IPS DF 19.7 (cell line): Measurements from ENCODE around the gene GRHL1.

Experiments used
- DNase-seq: peaks from one replicate; pipeline ENCODE4 v3.0.0-alpha.2; 2013; ENCODE audit warnings: low read depth, low spot score

GRHL1 gene

GRCh38 chr2:9972621-9973479 lies 21.4 kb downstream of the GRHL1 start:
- DNase-seq = no peak

DNA sequence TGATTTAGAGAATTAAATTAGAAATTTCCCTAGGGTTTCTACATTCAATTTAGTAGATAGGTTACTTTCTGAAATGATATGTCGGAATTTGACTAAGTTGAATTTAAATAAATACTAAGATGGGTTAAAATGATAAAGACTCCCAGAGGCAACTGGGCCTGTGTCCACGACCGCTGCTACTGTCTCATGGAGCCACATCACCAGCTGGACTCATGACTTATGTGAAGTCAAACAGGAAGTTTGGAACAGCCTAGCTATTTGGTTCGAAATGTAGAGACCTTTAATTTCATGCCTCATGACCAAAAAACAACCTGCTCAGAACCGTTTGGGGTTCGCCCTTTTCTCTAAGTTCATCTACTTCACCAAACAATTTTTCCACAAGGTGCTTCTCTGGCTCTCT lies 22.2 kb downstream of the GRHL1 start:
- no peak for DNase-seq

GRCh38 chr2:9974343-9974742 lies 22.9 kb downstream of the GRHL1 start:
- no peak for DNase-seq

DNA sequence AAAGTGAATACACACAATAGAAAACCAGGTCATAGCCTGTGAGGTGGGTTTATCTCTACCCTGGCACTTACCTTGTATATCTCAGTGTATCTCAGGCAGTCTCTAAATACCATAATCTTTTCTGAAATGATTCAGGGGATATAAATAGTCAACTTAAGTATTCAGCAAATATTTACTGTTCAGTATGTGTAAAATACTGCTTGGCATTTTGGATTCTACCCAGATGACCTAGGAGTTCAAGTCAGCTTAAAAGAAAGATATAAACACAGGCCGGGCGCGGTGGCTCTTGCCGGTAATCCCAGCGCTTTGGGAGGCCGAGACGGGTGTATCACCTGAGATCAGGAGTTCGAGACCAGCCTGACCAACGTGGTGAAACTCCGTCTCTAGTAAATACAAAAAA lies 23.8 kb downstream of the GRHL1 start:
- no peak for DNase-seq

- no peak for DNase-seq
These were observed 24.4 kb downstream of the GRHL1 start for GRCh38 chr2:9975805-9976447.

- DNase-seq = no peak
These were observed 28.5 kb downstream of the GRHL1 start for GRCh38 chr2:9979977-9980376.

DNA sequence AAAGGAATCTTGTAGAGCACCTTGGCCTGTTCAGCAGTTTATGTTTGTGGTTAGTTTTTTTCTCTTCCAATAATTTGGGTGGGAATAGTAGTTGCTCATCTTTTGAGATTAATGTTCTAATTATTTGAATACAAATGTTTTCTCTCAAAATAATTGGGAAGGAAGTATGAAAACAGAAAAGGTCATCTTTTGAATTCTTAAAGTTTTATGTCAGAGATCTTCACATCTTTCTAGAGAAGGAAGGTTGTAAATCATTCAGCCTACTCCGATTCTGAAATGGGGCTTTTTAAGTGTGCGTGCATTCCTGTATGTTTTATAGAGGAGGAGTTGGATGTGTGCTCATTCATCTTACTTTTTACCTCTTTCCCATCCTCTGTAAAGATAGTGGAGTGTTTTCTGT lies 29.0 kb downstream of the GRHL1 start:
- no peak for DNase-seq

DNA sequence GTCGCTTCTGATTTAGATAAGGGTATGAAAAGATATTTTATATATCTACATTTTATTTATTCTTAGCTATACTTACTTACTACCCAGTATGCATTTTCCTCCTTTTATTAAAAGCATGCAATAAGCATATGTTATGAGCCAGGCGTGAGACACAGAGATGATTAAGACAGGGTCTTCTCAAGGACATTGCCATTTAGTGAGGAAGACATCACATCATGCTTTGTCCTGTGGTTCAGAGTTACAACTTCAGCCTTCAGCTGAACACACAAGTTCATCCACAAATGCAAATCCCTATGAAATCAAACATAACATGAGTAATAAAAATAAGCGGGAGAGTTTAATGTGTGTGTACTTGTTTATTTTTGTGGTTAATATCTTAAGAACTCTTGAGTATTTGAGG lies 30.2 kb downstream of the GRHL1 start:
- DNase-seq = no peak

DNA sequence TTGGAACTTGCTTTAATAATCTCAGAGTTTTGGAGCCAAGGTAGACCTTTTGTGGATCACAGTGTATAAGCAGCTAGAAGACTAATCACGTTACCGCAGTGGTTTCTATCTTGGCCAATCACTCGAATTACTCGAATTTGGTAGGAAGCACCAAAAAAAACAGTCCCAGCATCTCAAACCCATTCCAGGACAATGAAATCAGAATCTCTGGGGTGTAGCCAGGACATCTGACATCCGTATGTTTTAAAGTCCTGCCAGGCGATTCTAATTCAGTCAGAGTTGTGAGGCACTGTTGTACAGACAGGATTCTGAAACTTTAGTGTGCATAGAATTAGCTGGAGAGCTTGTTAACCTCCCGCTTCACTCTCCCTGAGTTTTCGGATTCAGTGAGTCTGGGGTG lies 30.8 kb downstream of the GRHL1 start:
- DNase-seq = no peak

- no peak for DNase-seq
These were observed 31.4 kb downstream of the GRHL1 start for GRCh38 chr2:9982891-9983290.

DNA sequence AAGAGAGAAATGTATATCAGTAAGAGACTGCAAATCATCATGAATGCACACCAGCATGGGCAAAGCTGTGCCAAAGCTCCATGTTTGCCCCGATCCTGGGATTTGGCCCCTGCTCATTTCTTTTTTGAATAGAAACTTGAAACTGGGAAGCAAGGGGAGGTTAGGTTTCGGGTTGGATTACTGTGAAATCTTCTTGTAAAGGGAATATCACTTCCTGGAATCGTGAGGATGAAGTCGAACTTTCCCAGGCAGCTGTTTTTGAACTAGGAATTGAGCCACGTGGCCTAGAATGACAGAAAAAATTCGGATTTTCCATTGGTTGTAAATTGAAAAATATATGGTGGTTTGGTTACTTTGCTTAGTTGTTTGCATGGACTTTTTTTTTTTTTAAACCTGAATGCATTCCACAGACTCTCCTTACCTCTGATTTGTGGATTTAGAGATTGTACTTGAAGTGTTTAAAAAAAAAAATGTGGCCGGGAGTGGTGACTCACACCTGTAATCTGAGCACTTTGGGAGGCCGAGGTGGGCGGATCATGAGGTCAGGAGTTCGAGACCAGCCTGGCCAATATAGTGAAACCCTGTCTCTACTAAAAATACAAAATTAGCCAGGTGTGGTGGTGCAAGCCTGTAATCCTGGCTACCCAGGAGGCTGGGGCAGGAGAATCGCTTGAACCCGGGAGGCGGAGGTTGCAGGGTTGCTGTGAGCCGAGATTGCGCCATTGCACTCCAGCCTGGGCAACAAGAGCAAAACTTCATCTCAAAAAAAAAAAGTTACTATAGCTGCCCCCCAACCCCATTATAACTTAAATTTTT lies 32.1 kb downstream of the GRHL1 start:
- no peak for DNase-seq

DNA sequence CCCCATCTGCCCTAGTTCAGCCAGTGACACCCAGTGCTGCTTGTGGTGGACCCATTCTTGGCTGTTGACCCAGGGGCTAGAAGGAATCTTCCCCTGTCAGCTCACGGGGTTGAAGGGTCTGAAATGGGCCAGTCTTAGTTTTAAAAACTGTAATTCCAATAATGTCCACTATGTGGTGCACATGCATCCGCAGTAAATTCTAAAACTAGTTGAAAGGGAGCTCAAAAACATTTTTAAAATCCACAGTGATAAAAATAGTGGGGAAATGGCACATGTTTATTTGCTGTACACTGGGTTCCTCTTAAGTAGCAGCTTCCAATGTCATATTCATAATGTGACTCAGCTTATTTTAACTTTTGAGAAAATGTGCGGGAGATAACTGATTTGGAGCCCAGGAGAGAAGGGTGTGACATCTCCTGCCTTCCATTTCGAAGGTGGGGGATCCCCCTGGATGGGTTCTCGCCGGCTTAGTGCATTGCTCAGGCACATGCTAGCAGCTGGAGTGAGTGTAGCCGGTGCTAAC lies 32.8 kb downstream of the GRHL1 start:
- peak; percentile 15 for DNase-seq

GRCh38 chr2:9984871-9985480 lies 33.5 kb downstream of the GRHL1 start:
- DNase-seq = no peak

DNA sequence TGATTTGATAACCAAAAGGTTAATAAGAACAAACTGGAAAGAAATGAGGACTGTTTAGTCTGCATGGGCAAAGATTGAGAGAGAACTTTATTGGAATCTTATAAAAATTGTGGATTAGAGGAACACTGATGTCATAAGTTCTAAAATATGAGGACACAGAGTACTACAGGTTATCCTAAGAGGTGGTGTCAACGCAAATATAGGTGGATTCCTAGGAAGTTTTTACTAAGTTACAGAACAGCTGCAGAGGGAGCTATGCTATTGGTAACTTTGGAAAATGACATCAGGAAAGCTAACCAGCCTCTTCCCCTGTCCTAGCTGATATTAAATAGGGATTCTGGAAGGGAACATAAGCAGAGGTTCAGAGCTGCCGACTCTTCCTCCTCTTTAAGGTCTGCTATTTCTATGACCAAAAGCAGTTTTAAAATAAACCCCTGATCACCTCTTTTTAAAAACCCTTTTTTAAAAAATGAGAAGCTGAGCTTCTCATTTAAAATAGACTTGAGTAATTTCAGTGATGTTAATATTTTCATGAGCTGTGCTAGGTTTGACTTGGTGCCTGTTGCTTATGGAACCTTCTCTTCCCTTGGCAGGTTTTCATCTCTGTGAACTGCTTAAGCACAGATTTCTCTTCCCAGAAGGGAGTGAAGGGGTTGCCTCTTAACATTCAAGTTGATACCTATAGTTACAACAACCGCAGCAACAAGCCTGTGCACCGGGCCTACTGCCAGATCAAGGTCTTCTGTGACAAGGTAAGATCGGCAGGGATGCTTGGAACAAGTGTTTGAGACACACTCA lies 34.2 kb downstream of the GRHL1 start:
- no peak for DNase-seq

DNA sequence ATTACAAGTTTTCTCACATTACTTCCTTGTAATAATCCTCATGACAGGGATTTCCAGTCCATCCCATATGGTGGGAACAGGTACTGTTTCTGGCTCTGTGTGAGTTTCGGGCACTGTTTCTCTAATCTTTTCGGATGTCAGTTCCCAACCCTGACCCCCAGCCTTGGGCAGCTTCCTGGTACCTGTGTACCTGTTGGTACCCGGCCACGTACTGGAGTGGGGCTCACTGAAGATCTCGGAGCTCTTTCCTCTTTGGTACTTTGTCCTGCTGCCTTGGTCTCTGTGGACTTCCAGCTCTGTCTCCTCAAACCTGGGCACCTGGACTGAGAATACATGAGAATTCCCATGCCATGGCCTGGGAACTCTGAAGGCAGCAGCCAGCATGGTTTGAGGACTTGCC lies 36.8 kb downstream of the GRHL1 start:
- DNase-seq = no peak

DNA sequence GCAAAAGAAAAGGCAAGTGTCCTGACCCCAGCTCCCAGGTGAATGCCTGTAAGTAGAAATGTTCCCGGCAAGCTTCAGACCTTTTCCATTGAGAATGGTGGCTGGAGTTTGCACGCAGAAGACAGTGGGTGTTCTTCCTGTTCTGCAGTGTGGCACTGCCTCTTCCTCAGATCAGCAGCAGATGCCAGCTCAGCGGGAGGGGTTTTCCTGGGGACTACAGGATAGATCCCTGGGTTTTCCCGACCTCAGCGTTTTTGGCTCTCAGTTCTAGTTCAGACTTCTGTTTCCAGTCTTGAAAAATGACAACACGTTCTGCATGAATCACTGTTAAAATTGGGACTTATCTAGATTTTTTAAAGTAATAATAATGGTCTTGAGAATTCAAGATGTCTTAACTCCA lies 39.2 kb downstream of the GRHL1 start:
- DNase-seq = peak; percentile 47

- no peak for DNase-seq
These were observed 39.7 kb downstream of the GRHL1 start for GRCh38 chr2:9991221-9991620.

GRCh38 chr2:9991829-9992273 lies 40.4 kb downstream of the GRHL1 start:
- DNase-seq = no peak

DNA sequence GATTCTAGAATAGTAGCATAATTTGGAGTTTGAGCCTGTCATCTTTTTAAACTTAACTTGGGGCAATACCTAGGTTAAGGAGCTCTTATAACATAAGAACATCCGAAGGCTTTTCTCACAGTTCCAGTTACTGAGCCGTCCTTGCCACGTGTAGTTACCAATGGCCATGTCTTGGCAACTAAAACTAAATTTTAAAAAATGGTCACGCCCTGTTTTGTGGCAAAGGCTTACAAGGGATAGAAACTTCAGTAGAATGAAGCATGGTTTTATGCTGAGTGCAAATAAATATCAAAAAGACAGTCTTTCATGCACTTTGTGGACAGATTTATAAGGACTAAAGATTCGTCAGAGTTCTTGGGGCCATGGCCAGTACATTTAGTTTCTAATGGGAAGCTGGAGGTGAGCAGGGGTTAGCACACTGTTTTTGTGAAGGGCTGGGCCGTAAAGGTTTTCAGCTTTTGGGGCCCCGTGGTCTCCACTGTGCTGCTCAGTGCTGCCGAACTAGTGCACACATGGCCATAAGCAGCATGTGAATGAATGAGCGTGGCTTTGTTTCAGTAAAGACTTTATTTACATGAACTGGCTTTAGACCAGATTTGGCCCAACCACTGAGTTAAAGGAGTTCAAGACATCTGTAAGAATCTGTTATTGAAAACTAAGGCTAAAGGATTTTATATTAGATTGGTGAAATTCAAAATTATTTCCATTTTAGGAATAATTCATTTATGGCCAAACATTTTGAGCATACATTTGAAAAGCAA lies 41.1 kb downstream of the GRHL1 start:
- no peak for DNase-seq
